CD4-positive, alpha-beta T cell treated with Interferon gamma for 1 hour (primary cell): ENCODE data around the gene KDM4E.
A peak's percentile ranks its signal among the peaks of the same experiment; 100 is the strongest.

Experiments
- DNase-seq: peaks from one replicate; pipeline ENCODE4 v3.0.0-alpha.2; 2020

The KDM4E gene

DNA sequence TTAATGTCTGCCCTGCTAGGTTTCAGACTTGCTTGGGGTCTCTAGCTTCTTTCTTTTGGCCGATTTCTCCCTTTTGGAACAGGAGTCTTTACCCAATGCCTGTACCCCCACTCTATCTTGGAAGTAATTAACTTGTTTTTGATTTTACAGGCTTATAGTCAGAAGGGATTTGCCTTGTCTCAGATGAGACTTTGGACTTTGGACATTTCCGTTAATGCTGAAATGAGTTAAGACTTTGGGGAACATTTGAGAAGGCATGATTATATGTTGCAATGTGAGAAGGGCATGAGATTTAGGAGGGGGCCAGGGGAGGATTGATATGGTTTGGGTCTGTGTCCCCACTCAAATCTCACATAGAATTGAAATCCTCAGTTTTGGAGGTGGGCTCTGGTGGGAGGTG, 29.3 kb downstream of the KDM4E start:
- DNase-seq = no peak

DNA sequence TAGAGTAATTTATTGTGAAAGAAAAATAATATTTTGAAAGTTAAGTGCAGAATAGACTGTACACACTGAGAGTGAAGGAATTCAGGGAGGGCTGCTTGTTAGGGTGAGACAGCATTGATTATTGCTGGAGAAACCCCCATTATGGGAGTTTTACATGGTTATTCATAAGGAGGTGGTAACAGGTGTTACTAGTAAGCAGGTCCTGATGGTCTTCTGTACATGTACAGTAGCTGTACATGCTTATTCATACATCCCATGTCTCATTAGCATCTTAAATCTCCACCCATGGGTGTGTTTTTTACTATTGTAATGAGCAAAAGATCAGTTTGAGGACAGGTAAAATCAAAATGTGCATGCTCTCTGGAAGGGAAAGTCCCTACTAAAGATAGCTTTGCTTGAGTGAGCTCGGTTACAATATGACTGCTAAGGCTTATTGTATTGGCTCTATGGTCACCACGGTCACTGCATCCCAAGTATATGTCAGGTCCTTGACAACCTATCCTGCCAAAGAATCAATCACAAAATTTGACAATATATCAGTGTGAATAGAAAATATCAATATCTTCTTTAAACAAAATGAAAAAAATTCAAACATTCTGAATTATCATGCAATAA, 30.3 kb downstream of the KDM4E start:
- DNase-seq = no peak

DNA sequence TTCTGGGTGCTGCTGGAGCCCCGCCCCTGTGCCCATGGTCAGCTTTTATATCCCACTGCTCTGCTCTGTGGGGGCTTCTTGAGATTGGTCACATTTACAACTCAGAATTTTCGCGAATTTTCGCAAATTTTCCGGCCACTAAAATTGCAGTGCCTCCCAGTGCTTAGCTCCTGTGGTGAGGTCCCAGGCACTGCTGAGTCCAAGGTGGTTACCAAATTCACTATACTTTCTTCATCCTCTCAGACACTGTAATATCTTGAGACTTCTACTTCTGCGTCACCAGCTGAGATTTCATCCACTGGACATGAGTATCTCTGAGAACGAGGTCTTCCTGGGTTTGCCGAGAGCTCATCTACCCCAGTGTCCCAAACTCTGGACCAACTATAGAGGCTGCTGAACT, 32.9 kb downstream of the KDM4E start:
- no peak for DNase-seq

DNA sequence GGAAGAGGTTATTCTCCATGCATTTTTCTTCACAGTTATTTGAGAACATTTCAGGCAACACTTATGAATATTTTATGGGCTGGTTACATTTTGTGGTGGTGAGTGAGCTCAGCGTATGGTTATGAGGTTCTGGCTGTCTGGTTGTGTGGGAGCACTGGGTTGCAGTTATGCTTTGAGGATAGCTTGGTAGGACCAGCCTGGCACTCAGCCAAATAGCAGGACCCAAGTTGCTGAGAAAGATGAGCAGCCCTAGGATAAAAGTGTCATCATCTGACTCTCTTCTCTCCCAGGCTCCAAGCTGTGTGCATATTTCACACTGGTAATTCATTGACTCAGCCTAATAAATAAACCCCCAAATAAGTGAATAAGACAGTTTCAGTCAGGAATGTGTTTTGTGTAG, 33.6 kb downstream of the KDM4E start:
- no peak for DNase-seq

DNA sequence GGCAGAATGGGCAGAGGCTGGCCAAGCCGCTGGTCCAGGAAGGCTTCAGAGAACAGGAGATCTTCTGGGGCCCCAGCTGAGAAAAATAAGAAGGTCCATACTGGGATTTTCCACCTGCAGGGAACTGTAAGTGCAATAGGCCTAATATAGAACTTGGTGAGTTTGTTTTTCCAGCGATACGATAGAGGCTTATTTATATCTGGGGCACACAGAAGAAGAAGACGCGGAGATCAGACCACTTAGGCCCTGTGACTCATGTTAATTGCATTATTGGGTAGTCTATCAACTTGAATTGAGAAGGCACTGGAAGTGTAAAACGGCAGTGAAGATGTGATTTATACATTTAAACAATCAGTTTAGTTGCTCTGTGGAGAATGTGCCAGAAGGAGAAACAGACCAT, 34.0 kb downstream of the KDM4E start:
- no peak for DNase-seq

DNA sequence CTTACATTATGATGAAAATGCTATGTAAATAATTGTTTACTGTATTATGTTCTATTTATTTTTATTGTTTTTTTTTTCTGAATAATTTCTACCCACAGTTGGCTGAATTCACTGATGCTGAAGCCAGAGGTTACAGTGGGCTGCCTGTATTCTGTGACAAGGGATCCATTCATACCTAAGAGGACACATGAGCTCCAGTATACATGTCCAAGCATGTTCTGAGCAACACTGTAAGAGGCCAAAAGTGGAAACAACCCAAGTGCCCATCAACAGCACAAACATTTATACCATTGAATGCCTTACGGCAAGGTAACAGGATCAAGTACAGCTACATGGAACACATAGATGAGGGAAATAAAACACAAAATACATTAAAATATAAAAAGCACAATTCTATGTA, 40.3 kb downstream of the KDM4E start:
- no peak for DNase-seq

DNA sequence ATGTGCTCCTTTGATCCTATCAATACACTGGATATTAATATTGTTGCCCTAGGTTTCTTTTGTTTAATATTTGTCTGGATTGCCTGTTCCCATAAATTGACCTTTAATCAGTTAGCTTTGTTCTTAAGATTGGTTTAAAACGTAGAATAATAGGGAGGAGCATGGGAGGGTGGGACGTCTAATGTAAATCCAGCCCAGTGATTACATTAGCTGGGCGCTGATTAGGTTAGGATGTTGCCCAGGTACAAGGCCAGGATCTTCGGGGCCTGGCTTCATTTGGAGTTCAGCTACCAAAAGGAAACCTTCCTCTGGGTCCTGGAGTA, 41.6 kb downstream of the KDM4E start, which contains the start of gene SRSF8:
TSS of gene SRSF8 (plus strand) at position 204 of the 323 bp plus-strand sequence. CDS start 308 bp downstream, outside the sequence.
- DNase-seq = no peak

DNA sequence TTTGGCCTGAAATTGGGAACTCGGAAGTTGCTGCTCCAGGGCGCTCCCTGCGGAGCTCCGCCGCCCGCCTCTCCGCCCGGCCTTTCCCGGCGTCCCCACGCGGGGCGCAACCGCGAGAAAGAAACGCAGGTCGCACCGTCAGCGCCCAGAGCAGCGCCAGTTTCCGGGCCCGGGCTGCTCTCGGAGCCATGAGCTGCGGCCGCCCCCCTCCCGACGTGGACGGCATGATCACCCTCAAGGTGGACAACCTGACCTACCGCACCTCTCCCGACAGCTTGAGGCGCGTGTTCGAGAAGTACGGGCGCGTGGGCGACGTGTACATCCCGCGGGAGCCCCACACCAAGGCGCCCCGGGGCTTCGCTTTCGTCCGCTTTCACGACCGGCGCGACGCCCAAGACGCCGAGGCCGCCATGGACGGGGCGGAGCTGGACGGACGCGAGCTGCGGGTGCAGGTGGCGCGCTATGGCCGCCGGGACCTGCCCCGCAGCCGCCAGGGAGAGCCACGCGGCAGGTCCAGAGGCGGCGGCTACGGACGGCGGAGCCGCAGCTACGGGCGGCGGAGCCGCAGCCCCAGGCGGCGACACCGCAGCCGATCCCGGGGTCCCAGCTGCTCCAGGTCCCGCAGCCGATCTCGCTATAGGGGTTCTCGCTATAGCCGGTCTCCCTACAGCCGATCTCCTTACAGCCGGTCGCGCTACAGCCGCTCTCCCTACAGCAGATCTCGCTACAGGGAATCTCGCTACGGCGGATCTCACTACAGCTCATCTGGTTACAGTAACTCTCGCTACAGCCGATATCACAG, 42.2 kb downstream of the KDM4E start:
- peak; percentile 68 for DNase-seq

DNA sequence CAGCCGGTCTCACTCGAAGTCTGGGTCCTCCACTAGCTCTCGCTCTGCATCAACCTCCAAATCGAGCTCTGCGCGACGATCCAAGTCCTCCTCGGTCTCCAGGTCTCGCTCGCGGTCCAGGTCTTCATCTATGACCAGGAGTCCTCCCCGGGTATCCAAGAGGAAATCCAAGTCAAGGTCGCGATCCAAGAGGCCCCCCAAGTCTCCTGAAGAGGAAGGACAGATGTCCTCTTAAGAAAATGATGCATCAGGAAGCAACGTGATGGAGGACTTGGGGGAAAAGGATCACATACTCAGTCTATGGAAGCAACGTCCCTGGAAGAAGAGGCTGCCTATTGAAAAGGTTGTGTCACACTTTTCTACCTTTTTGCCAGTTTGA, 42.8 kb downstream of the KDM4E start:
- peak; percentile 31 for DNase-seq

DNA sequence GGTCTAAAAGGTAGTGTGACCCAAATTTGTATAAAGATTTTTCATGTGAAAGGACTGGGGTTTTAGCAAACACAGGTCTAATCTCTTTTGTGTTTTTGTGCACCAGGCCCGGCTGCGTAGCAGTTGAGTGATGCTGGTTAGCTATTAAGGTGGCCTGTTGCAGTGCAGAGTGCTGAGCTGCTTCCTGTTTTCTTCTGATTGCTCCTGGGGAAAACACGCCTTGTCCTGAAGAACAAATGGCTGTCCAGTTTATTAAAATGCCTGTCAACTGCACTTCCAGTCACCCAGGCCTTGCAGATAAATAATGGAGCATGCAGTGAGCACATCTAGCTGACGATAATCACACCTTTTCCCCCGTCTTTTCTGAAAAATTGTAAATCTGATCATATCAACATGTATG, 43.5 kb downstream of the KDM4E start:
- peak; percentile 79 for DNase-seq

DNA sequence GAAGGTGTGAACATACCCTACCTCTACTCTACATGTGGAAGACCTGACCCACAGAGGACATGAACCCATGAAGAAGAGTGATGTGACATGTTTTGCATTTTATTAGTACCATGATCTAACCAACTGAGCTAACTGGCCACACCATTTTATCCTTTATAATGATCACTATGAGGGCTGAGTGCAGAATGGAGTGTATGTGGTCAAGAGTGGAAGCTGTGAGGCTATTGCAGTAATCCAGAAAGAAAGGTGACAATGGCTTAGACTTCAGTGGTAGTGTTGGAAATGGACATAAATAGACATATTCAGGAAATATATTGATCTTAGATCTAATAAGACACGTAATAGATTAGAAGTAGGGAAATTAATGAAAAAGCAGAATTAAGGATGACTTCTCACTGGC, 45.4 kb downstream of the KDM4E start:
- no peak for DNase-seq

DNA sequence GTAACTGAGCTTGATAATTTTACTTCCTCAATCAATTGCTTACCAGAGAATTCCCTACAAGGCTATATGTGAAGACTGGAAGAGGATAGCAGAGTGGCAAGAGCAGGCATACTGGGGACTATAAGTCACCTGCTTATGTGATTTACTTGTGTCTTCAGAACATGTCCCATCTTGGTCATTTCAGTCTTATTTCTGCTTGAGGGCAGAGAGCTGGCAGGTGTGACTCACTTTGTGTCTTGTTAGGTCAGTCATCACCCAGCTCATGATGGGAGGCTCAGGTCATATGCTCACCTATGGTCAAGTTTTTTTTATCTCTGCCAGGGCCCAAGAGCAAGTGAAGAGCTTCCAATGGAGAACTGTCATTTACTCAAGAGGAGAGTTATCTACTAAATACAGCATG, 47.9 kb downstream of the KDM4E start:
- DNase-seq = no peak

DNA sequence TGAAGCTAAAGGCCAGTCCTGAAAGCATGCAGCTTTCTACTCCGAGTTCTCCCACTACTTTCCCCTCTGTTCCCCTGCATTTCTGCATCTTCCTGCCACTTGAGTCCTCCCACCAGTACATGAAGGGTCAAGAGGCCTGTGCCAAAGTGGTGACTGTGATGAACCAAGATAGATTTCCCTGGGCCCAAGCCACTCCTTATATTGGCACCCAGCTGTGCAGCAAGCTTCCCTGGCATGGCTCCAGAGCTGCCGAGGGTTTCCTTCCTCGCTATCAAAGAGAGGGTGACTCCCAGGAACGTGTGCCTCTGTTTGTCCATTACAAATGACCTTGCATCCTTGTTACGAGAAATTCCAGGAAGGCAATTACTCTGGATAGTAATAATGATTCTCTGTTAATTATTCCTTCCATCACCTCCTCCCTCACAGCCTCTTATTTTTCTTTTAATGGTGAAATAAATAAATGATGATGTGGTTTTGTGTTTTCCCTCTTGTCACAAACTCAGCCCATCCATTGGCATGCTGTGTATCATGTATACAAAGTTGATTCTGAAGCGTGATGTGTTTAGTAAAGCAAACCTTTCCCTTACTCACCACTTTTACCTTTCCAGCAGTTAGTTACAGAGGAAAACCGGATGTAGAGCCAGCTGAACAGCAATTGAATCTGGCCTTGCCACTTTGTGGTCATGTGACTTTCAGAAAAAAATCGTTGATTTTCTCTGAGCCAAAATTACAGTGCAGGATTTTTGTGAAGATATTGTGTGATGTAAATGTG, 49.9 kb downstream of the KDM4E start:
- DNase-seq = no peak

DNA sequence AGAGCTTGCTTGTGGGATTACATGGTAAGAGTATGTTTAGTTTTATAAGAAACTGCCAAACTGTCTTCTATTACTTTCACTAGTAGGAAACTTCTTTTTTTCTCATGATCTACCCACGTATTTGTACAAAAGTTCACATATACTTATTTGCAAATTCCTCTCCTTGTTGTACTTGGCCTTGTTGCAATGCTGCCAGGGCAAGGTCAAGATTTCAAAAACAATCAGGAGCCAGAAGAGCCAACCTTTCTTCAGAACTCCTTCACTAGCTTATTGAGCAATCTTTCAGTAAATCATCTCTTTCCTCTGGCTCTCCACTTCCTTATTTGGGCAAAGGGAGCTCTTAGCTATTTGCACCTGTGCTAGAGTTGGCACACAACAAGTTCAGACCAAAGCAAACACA, 51.4 kb downstream of the KDM4E start:
- DNase-seq = no peak

DNA sequence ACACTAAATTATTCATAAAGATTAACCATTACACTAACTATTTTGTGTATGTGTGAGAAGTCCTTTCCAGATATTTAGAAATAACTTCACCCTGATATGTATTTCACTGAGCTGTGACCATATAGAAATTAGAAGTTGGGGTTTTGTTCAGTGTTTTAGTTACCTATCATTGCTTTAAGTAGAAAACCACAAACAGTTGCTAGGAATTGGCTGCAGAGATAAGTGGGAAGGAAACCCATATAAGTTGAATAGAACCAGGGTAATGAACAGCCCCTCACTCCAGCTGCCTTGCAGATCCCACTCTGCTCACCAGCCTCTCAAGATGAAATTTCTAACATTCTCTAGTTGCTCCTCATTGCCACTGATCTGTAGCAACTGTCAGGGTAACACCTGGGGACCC, 51.9 kb downstream of the KDM4E start:
- no peak for DNase-seq
